HG03378 (cell line): ENCODE data around the gene ZNF414.

Experiments
- ATAC-seq: cut with Tn5 transposase; IDR thresholded peaks from one replicate; pipeline ENCODE4 v1.9.1; 2021; ENCODE audit warnings: mild to moderate bottlenecking, moderate library complexity; ENCODE audit not compliant: unreplicated experiment

The ZNF414 gene

DNA sequence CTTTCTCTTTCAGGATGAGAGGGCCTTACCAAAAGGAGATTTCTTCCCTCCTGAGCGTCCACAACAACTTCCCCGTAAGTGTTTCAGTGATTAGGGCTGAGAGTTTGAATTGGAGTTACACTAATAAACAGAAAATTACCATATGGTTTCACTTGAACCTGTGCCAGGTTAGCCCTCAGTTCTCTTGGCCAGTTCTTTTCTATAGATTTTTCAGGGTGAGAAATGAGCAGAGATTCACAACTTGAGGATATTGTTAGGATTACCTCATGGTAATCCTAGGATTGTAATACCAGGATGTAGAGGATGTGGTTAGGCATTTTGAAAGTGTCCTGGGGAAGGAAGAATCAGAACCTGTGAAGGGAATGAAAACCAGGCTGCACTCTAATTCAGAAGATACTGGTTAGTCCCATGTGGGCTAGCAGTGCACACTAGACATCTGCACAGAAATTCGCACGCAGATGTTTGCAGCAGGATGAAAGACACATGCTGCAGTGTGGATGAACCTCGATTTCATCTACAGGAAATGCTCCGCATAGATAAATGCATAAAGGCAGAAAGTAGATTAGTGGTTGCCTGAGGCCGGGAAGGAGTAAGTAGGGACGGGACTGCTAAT is 45.1 kb downstream of the ZNF414 start:
- no peak for ATAC-seq

DNA sequence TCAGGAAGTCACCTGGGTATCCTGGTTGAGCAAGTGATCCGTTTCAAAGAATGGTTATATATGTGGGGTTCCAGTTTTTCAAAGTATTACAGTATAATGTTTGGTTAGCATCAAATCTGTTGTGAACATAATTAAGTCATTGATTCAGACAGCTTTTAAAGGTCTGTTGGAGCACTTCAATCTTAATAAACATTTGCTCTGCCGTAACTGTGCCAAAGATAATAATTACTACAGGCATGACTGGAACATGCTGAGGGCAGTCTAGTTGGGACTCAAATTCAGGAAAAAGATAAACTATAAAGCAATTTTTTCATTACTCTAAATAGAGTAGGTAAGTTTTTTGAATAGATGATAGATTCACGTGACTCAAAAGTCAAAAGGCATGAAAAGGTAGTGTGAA is 45.8 kb downstream of the ZNF414 start:
- no peak for ATAC-seq

DNA sequence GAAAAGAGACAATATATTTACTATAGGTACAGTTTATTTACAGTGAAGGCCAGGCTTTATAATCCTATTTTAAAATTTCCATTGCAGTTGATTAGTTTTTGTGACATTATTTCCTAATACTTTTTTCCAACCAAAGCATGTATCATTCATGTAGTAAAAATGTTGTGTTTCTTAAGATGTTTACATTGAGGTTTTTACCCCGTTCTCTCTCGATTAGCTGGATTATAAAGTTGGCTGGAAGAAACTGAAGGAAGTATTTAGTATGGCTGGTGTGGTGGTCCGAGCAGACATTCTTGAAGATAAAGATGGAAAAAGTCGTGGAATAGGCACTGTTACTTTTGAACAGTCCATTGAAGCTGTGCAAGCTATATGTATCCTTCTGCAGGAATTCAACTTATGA is 47.9 kb downstream of the ZNF414 start:
- no peak for ATAC-seq

DNA sequence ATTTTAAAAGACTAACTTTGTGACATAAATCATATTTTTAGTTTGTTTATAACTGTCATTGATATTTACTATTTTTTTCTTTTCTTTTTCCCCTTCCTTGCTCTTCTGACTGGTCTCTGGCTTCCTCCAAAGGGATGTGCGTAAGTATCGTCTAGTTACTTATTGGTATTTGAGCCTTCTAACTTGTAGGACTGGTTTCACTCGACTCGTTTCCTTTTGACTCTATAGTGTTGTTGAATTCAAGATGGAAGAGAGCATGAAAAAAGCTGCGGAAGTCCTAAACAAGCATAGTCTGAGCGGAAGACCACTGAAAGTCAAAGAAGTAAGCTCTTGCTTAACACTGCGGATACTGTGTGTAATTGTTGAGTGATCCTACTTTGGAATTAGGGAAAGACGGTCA is 50.6 kb downstream of the ZNF414 start:
- no peak for ATAC-seq

DNA sequence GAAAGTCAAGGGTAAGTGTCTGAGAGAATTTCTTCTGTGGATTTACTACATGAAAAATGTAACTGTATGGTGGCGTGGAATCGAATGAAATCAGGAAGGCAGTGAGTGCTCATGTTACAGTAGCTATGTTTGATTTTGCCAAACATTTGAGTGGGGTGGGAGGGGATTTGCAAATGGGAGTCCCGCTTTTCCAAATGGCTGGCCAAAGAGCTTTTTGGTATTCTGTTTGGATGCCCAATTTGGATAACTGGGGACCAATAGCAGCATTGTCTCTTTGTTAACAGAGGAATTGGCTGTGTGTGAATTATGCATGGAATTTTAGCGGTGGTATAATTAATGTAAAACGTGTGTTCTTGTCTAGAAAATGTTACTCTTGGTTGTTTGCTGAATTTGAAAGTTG is 51.4 kb downstream of the ZNF414 start:
- no peak for ATAC-seq

DNA sequence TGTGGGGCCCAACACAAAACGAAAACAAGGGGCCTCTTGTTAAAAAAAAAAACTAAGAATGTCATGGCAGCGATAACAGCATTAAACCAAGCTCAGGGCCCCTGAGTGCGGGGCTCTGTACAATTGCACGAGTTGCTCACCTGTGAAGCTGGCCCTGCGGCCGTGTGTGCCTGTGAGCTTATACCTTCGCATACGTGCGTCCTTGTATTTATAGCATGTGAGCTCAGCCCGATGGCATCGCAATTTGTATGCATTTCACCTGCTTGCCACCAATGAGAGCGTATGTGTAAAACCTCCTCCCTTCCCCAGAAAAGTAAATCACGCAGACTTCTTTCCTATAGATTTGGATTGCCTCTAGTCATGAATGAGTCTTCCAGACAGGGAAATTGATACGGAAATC is 52.1 kb downstream of the ZNF414 start:
- no peak for ATAC-seq

DNA sequence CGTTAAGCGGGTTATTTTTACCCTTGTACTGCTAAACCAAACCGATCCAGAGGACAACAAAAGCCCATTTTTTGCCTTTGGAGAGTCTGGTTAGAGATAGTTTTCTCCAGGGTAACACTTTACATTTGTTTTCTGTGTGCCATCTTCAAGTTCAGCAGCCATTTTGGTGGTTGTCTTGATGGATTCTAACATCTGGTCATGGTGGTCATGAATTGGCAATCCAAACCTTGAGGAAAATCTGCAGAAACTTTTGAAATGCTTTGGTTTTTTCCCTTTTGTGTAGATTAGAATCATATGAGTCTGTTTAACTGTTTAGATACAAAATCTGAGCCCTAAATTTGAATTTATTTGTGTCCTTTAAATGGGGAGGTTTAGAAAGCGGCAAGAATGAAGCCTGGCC is 52.6 kb downstream of the ZNF414 start:
- ATAC-seq = no peak

DNA sequence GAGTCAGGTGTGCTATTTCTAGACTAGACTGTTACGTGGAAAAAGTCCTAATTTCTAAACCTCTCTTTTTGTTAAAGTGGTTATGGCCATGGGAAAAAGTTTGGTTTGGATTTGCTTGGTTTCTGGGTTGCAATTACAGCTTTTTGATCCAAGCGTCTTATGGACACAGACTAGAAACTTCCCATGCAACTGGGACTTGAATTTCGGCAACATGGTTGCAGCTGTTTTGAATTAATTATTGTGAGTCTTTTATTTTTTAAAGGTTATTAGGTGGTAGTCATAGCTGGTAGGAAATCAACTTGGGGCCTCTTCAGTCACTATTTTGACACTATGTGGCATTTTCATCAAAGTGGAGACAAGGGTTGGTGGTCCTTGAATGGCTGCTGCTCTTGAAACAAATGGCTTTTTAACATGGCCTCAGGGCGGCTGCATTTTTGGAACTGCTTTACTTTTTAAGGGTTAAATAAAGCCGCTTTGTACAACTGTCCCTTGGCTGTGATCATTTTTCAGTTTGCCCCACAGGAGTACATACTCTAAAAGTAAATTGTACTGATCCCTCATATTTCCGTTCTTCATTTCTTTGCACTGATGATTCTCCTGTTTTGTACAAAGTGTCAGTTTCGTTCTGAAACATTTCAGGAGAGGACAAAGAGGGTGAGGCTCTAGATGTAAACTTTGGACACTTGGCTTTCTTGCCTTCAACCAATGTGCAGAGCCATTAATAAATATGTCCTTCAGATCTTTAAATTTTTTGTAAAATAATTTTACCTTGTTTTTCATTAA is 53.3 kb downstream of the ZNF414 start:
- ATAC-seq = no peak
